HEK293 (cell line): Measurements from ENCODE around the gene PDXK.
A peak's percentile ranks its signal among the peaks of the same experiment; 100 is the strongest.

ENCODE experiments used
- CTCF ChIA-PET: fragments of 350-600 bp; formaldehyde crosslinking; extraction: SDS; loops from one replicate; lab custom pipeline; 2021; ENCODE audit warnings: antibody characterized with exemption; lab: Yijun Ruan, JAX
- POLR2A ChIA-PET: fragments of 300-600 bp; formaldehyde crosslinking; extraction: SDS; loops from one replicate; lab custom pipeline; 2020; ENCODE audit warnings: antibody characterized with exemption, inconsistent platforms; lab: Yijun Ruan, JAX
- H3K27ac ChIP-seq: fragments of 200-500 bp; sonication (Bioruptor generic); 2 replicates; pipeline ENCODE4 v1.5.1; 2014; ENCODE audit warnings: low read depth, low read length, control low read depth, inconsistent platforms; ENCODE audit errors: extremely low read depth
- H3K36me3 ChIP-seq, 2 experiments: fragments of 200-500 bp in 1 of 2; sonication (Bioruptor generic) in 1 of 2; 1 replicate in 1 of 2; 2 replicates in 1 of 2; pipeline ENCODE4 v1.5.1; 2014 to 2017; ENCODE audit warnings: inconsistent platforms in 2 of 2, low read length in 2 of 2; ENCODE audit not compliant: control insufficient read depth in 2 of 2, insufficient read depth in 1 of 2
- H3K4me1 ChIP-seq: fragments of 200-500 bp; sonication (Bioruptor generic); 2 replicates; pipeline ENCODE4 v1.5.1; 2014; ENCODE audit warnings: mild to moderate bottlenecking, low read length, inconsistent platforms; ENCODE audit not compliant: control insufficient read depth, insufficient read depth
- H3K4me3 ChIP-seq: 2 replicates; pipeline ENCODE4 v1.5.1; 2011; ENCODE audit warnings: low read depth, mild to moderate bottlenecking, control low read depth, low read length, moderate library complexity
- H3K9me3 ChIP-seq: fragments of 200-500 bp; sonication (Bioruptor generic); 2 replicates; pipeline ENCODE4 v1.5.1; 2014; ENCODE audit warnings: low read depth, low read length, inconsistent platforms; ENCODE audit not compliant: control insufficient read depth, insufficient read depth
- EGR2 ChIP-seq: fragments of 450-650 bp; formaldehyde crosslinking; IDR thresholded peaks from 2 replicates; pipeline ENCODE4 v1.5.1; 2016; ENCODE audit warnings: low read depth, missing biosample characterization, missing genetic modification characterization
- KLF9 ChIP-seq: fragments of 450-650 bp; formaldehyde crosslinking; IDR thresholded peaks from 2 replicates; pipeline ENCODE4 v1.5.1; 2016; ENCODE audit warnings: missing biosample characterization, missing genetic modification characterization, low read depth
- SETDB1 ChIP-seq: IDR thresholded peaks from one replicate; pipeline ENCODE4 v1.6.1; 2017; ENCODE audit warnings: mild to moderate bottlenecking, low read length, moderate library complexity, mixed read lengths; ENCODE audit not compliant: insufficient read length
- SP2 ChIP-seq: fragments of 450-650 bp; formaldehyde crosslinking; IDR thresholded peaks from 2 replicates; pipeline ENCODE4 v1.5.1; 2016; ENCODE audit warnings: missing biosample characterization, missing genetic modification characterization
- ZBTB17 ChIP-seq: fragments of 450-650 bp; formaldehyde crosslinking; IDR thresholded peaks from 2 replicates; pipeline ENCODE4 v1.5.1; 2016; ENCODE audit warnings: missing biosample characterization, missing genetic modification characterization
- ZBTB48 ChIP-seq: fragments of 450-650 bp; formaldehyde crosslinking; IDR thresholded peaks from 2 replicates; pipeline ENCODE4 v1.5.1; 2016; ENCODE audit warnings: missing biosample characterization, missing genetic modification characterization
- ZFHX2 ChIP-seq: fragments of 450-650 bp; formaldehyde crosslinking; conservative IDR thresholded peaks from 2 replicates; pipeline ENCODE4 v1.5.1; 2016; ENCODE audit warnings: missing biosample characterization, missing genetic modification characterization
- ZNF112 ChIP-seq: fragments of 450-650 bp; formaldehyde crosslinking; IDR thresholded peaks from 2 replicates; pipeline ENCODE4 v1.5.0; 2017; ENCODE audit warnings: missing biosample characterization, missing genetic modification characterization
- ZNF133 ChIP-seq: fragments of 450-650 bp; formaldehyde crosslinking; IDR thresholded peaks from 2 replicates; pipeline ENCODE4 v1.5.1; 2016; ENCODE audit warnings: missing biosample characterization, missing genetic modification characterization
- ZNF140 ChIP-seq: fragments of 450-650 bp; formaldehyde crosslinking; IDR thresholded peaks from 2 replicates; pipeline ENCODE4 v1.5.1; 2016; ENCODE audit warnings: missing biosample characterization, missing genetic modification characterization
- ZNF2 ChIP-seq: fragments of 450-650 bp; formaldehyde crosslinking; IDR thresholded peaks from 2 replicates; pipeline ENCODE4 v1.5.1; 2016; ENCODE audit warnings: missing biosample characterization, missing genetic modification characterization
- ZNF354C ChIP-seq: fragments of 450-650 bp; formaldehyde crosslinking; IDR thresholded peaks from 2 replicates; pipeline ENCODE4 v1.5.1; 2016; ENCODE audit warnings: missing biosample characterization, missing genetic modification characterization, low read depth, borderline replicate concordance
- ZNF416 ChIP-seq: fragments of 450-650 bp; formaldehyde crosslinking; IDR thresholded peaks from 2 replicates; pipeline ENCODE4 v1.5.1; 2016; ENCODE audit warnings: missing biosample characterization, missing genetic modification characterization
- ZNF473 ChIP-seq: fragments of 450-650 bp; formaldehyde crosslinking; IDR thresholded peaks from 2 replicates; pipeline ENCODE4 v1.5.1; 2017; ENCODE audit warnings: missing biosample characterization, missing genetic modification characterization
- ZNF514 ChIP-seq: fragments of 450-650 bp; formaldehyde crosslinking; IDR thresholded peaks from 2 replicates; pipeline ENCODE4 v1.5.1; 2016; ENCODE audit warnings: missing biosample characterization, missing genetic modification characterization
- ZNF544 ChIP-seq: fragments of 450-650 bp; formaldehyde crosslinking; IDR thresholded peaks from 2 replicates; pipeline ENCODE4 v1.5.0; 2017; ENCODE audit warnings: missing biosample characterization, missing genetic modification characterization
- ZNF623 ChIP-seq: fragments of 450-650 bp; formaldehyde crosslinking; IDR thresholded peaks from 2 replicates; pipeline ENCODE4 v1.5.1; 2016; ENCODE audit warnings: missing biosample characterization, missing genetic modification characterization
- ZNF658 ChIP-seq: fragments of 450-650 bp; formaldehyde crosslinking; IDR thresholded peaks from 2 replicates; pipeline ENCODE4; 2016; ENCODE audit warnings: missing biosample characterization, missing genetic modification characterization
- ZNF660 ChIP-seq: fragments of 450-650 bp; IDR thresholded peaks from 2 replicates; pipeline ENCODE4 v1.5.1; 2018; ENCODE audit warnings: missing biosample characterization, mild to moderate bottlenecking, missing genetic modification characterization
- ZNF664 ChIP-seq: fragments of 450-650 bp; formaldehyde crosslinking; IDR thresholded peaks from 2 replicates; pipeline ENCODE4 v1.5.1; 2016; ENCODE audit warnings: missing biosample characterization, missing genetic modification characterization
- ZNF747 ChIP-seq: fragments of 450-650 bp; formaldehyde crosslinking; IDR thresholded peaks from 2 replicates; pipeline ENCODE4 v1.5.1; 2016; ENCODE audit warnings: missing biosample characterization, missing genetic modification characterization
- ZNF777 ChIP-seq: fragments of 450-650 bp; formaldehyde crosslinking; IDR thresholded peaks from 2 replicates; pipeline ENCODE4 v1.5.1; 2017; ENCODE audit warnings: missing biosample characterization, missing genetic modification characterization, borderline replicate concordance
- TF ChIP-seq, protein P1 (sequence below): fragments of 450-650 bp; formaldehyde crosslinking; IDR thresholded peaks from 2 replicates; pipeline ENCODE4 v1.5.1; 2016; ENCODE audit warnings: missing biosample characterization, missing genetic modification characterization
- TF ChIP-seq, protein P2 (sequence below): fragments of 450-650 bp; formaldehyde crosslinking; IDR thresholded peaks from 2 replicates; pipeline ENCODE4 v1.5.1; 2016; ENCODE audit warnings: missing biosample characterization, missing genetic modification characterization
- TF ChIP-seq, protein P3 (sequence below): fragments of 450-650 bp; formaldehyde crosslinking; IDR thresholded peaks from 2 replicates; pipeline ENCODE4 v1.5.1; 2016; ENCODE audit warnings: missing biosample characterization, missing genetic modification characterization

PDXK gene

DNA sequence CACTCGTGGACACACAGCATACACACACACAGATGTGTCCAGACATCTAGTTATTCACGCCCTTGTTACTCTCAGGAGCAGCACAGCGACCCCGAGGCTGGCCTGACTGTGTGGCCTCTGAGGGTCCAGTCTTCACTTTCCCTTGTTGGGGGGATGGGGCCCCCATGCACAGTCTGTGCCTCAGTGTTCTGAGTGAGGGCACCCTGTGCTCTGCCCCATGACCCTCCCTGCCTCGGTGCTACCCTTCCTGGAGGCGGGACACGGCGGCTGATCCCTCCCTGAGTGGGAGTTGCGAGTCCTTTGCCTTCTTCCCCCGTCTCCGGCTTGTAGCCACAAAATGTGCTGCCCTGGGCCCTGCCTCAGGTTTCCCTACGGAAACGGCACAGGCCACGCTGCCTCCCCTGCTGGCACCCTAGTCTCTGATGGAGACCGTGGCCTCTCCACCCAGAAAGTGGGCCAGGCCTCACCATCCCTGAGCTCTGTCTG, 48.6 kb downstream of the PDXK start:
- POLR2A ChIA-PET, result no interaction called here
- no peak overlapping the region for H3K27ac ChIP-seq
- TF ChIP-seq ZNF140 (tag by site-specific recombination) (no peak), KLF9 (tag by site-specific recombination) (peak; percentile 46; the same call in 1 of the 2 replicates), EGR2 (peak; percentile 52), ZNF514 (tag by site-specific recombination) (no peak), SP2 (peak; percentile 41), SETDB1 (no peak), ZNF416 (tag by site-specific recombination) (no peak), ZFHX2 (tag by site-specific recombination) (peak; percentile 44; the same call in 1 of the 2 replicates)

DNA sequence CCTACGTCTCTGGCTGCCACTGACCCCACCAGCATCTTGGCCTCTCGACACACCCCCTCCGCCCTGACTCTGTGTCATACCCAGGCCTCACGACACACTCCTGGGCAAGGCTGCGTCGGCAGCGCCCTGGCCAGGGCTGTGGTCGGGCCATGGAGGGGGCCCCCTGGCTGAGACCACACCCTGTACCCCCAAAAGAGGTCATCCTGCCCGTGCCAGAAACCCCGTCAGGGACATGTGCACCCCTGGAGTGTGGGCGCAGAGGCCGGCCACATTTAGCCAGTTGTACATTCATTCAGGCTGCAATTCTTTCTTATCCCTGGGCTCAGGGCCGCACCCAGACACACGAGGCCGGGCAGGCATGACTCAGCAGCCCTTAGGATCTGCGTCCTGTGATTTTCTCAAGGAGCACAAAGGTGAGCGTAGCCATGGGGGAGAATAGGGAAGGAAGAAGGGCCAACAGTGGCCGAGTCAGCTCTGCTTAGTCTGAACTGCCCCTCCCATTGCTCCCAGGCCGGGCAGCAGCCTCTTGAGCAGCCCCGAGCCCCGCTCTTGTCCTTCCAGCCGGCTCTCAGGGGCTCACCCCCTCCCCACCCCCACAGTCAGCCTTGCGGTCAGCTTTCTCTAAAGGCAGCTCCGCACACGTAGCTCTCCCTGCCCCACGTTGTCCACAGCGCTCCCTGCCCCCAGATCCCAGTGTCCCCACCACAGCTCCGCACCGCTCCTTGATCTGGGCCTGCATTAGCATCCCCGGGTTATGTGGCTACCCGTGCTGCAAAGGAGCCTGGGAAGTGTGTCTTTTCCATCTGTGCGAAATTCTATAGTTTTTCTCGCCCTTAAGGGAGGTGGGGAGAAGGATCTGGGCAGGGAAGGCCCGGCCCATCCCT, 49.3 kb downstream of the PDXK start:
- Histone ChIP-seq H3K4me3 (no peak overlapping the region), H3K9me3 (no peaks in the 10 kb centered on the region), H3K36me3 (peaks cover 3 to 6% of the 10 kb centered on the region in 2 experiments; a peak in 2 of 3 replicates), H3K4me1 (no peaks in the 10 kb centered on the region), H3K27ac (no peak overlapping the region)
- ChIA-PET POLR2A (interaction anchor here (0.7 to 1.3 kb wide), 2 partner anchors 19 to 39 kb away, joined by 3 to 4 read pairs; no protein-coding TSS in a partner anchor), CTCF (interaction anchor here (1.7 kb wide), 1 partner anchor 22 kb away, joined by 5 read pairs; the partner anchor contains the start of gene RRP1)
- TF ChIP-seq ZNF658 (tag by site-specific recombination) (no peak), ZNF354C (tag by site-specific recombination) (no peak), ZNF660 (no peak), ZBTB17 (tag by site-specific recombination) (no peak), ZNF2 (tag by site-specific recombination) (no peak), ZNF112 (tag by site-specific recombination) (no peak), ZNF623 (tag by site-specific recombination) (no peak), ZNF664 (no peak), ZNF747 (no peak), ZNF473 (tag by site-specific recombination) (no peak), ZNF133 (tag by site-specific recombination) (no peak), ZNF544 (tag by site-specific recombination) (no peak), ZBTB48 (tag by site-specific recombination) (no peak), ZNF777 (tag by site-specific recombination) (no peak)
- TF ChIP-seq, protein P1, sequence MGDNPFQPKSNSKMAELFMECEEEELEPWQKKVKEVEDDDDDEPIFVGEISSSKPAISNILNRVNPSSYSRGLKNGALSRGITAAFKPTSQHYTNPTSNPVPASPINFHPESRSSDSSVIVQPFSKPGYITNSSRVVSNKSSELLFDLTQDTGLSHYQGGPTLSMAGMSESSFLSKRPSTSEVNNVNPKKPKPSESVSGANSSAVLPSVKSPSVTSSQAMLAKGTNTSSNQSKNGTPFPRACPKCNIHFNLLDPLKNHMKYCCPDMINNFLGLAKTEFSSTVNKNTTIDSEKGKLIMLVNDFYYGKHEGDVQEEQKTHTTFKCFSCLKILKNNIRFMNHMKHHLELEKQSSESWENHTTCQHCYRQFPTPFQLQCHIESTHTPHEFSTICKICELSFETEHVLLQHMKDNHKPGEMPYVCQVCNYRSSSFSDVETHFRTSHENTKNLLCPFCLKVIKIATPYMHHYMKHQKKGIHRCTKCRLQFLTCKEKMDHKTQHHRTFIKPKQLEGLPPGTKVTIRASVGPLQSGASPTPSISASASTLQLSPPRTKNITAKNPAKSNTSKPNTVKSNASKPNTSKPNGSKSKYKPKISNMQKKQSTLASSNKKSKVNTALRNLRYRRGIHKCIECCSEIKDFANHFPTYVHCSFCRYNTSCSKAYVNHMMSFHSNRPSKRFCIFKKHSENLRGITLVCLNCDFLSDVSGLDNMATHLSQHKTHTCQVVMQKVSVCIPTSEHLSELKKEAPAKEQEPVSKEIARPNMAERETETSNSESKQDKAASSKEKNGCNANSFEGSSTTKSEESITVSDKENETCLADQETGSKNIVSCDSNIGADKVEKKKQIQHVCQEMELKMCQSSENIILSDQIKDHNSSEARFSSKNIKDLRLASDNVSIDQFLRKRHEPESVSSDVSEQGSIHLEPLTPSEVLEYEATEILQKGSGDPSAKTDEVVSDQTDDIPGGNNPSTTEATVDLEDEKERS, result no peak
- TF ChIP-seq, protein P2, sequence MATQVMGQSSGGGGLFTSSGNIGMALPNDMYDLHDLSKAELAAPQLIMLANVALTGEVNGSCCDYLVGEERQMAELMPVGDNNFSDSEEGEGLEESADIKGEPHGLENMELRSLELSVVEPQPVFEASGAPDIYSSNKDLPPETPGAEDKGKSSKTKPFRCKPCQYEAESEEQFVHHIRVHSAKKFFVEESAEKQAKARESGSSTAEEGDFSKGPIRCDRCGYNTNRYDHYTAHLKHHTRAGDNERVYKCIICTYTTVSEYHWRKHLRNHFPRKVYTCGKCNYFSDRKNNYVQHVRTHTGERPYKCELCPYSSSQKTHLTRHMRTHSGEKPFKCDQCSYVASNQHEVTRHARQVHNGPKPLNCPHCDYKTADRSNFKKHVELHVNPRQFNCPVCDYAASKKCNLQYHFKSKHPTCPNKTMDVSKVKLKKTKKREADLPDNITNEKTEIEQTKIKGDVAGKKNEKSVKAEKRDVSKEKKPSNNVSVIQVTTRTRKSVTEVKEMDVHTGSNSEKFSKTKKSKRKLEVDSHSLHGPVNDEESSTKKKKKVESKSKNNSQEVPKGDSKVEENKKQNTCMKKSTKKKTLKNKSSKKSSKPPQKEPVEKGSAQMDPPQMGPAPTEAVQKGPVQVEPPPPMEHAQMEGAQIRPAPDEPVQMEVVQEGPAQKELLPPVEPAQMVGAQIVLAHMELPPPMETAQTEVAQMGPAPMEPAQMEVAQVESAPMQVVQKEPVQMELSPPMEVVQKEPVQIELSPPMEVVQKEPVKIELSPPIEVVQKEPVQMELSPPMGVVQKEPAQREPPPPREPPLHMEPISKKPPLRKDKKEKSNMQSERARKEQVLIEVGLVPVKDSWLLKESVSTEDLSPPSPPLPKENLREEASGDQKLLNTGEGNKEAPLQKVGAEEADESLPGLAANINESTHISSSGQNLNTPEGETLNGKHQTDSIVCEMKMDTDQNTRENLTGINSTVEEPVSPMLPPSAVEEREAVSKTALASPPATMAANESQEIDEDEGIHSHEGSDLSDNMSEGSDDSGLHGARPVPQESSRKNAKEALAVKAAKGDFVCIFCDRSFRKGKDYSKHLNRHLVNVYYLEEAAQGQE, result no peak
- TF ChIP-seq, protein P3, sequence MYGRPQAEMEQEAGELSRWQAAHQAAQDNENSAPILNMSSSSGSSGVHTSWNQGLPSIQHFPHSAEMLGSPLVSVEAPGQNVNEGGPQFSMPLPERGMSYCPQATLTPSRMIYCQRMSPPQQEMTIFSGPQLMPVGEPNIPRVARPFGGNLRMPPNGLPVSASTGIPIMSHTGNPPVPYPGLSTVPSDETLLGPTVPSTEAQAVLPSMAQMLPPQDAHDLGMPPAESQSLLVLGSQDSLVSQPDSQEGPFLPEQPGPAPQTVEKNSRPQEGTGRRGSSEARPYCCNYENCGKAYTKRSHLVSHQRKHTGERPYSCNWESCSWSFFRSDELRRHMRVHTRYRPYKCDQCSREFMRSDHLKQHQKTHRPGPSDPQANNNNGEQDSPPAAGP (tag by site-specific recombination), result 0 out of 2 replicates have a peak, but pooled peaks have one; percentile 32

More for the DNA sequence above, 48.6 kb downstream of the PDXK start:
- no peaks in the 10 kb centered on the region for H3K9me3 ChIP-seq
- H3K36me3 ChIP-seq, result peaks cover 0 to 8% of the 10 kb centered on the region in 2 experiments; a peak in 1 of 3 replicates
- CTCF ChIA-PET, result interaction anchor here (1.7 kb wide), 1 partner anchor 23 kb away, joined by 5 read pairs; the partner anchor contains the start of gene RRP1
- H3K4me3 ChIP-seq, result no peak overlapping the region
- H3K4me1 ChIP-seq, result no peaks in the 10 kb centered on the region
